A549 (cell line): ENCODE measurements around the gene F8. TPM values are rescaled to one million over a fixed set of nuclear protein-coding genes. Genes with fewer than 3 reads are reported as not detected.

Experiments used
- ATAC-seq, 2 experiments: fragments of 200-7000 bp in 1 of 2; fragments of >200 bp in 1 of 2; cut with Nextera tagmentation in 1 of 2; cut with Tn5 transposase in 1 of 2; 3 replicates each; pipeline versions ENCODE4 v1.8.0 to v1.9.1; 2018 to 2020; ENCODE audit warnings: mild to moderate bottlenecking in 1 of 2, moderate library complexity in 1 of 2
- CTCF ChIA-PET: fragments of 300-600 bp; sonication (Branson Sonifier 250); formaldehyde crosslinking; extraction: SDS; loops from one replicate; lab custom pipeline; 2021; ENCODE audit warnings: antibody characterized with exemption, inconsistent platforms; lab: Yijun Ruan, JAX
- POLR2A ChIA-PET: fragments of 350-600 bp; formaldehyde crosslinking; extraction: SDS; loops from one replicate; lab custom pipeline; 2021; ENCODE audit warnings: antibody characterized with exemption, inconsistent platforms; lab: Yijun Ruan, JAX
- DNase-seq, 2 experiments: peaks; one replicate each; pipeline versions ENCODE4 v3.0.0 to v3.0.0-alpha.2; 2011 to 2016; ENCODE audit warnings: low read depth in 1 of 2, low spot score in 1 of 2
- FAIRE-seq: peaks from 2 replicates; lab custom pipeline; 2011; peaks lifted over from hg19 to GRCh38; lab: Jason Lieb, UNC
- H3K27ac ChIP-seq, 2 experiments: fragments of >200 bp; sonication (Bioruptor Twin); formaldehyde crosslinking; 3 replicates each; pipeline ENCODE4 v1.5.1; 2016 to 2017
- H3K4me1 ChIP-seq: fragments of >200 bp; sonication (Bioruptor Twin); formaldehyde crosslinking; 3 replicates; pipeline ENCODE4 v1.6.1; 2016
- H3K4me2 ChIP-seq: fragments of >200 bp; sonication (Bioruptor Twin); formaldehyde crosslinking; 3 replicates; pipeline ENCODE4 v1.6.1; 2016
- H3K4me3 ChIP-seq: fragments of >200 bp; sonication (Bioruptor Twin); formaldehyde crosslinking; 3 replicates; pipeline ENCODE4 v1.5.1; 2016
- H3K9me3 ChIP-seq: fragments of >200 bp; sonication (Bioruptor Twin); formaldehyde crosslinking; 3 replicates; pipeline ENCODE4 v1.6.1; 2016
- BHLHE40 ChIP-seq: IDR thresholded peaks from 2 replicates; pipeline ENCODE4 v1.6.1; 2012; ENCODE audit warnings: low read depth, low read length, inconsistent platforms
- CEBPB ChIP-seq, 2 experiments: fragments of >200 bp in 1 of 2; sonication (Bioruptor Twin) in 1 of 2; formaldehyde crosslinking in 1 of 2; IDR thresholded peaks; 2 replicates each; pipeline ENCODE4 v1.6.1; 2012 to 2016
- CHD4 ChIP-seq: fragments of 200-600 bp; sonication (generic); IDR thresholded peaks from 2 replicates; pipeline ENCODE4 v1.6.1; 2016; ENCODE audit warnings: antibody characterized with exemption, mild to moderate bottlenecking, borderline replicate concordance
- EHMT2 ChIP-seq: fragments of 200-600 bp; sonication (generic); IDR thresholded peaks from 2 replicates; pipeline ENCODE4 v1.6.1; 2016; ENCODE audit warnings: antibody characterized with exemption, low read depth, mild to moderate bottlenecking, moderate library complexity
- EP300 ChIP-seq, 2 experiments: fragments of >200 bp; sonication (Bioruptor Twin); formaldehyde crosslinking; IDR thresholded peaks; 2 replicates in 1 of 2; 3 replicates in 1 of 2; pipeline ENCODE4 v1.6.1; 2016 to 2017
- ESRRA ChIP-seq: fragments of 150-350 bp; IDR thresholded peaks from 2 replicates; pipeline ENCODE4 v1.6.1; 2014; ENCODE audit warnings: mild to moderate bottlenecking, low read length, borderline replicate concordance
- HDAC2 ChIP-seq: fragments of 200-600 bp; sonication (generic); IDR thresholded peaks from 2 replicates; pipeline ENCODE4 v1.6.1; 2016
- HEYL ChIP-seq: fragments of 250-450 bp; sonication (Bioruptor Pico); IDR thresholded peaks from 2 replicates; pipeline ENCODE4 v1.8.0; 2021; ENCODE audit warnings: mild to moderate bottlenecking, moderate library complexity
- HOXA7 ChIP-seq: fragments of 250-450 bp; sonication (Bioruptor Pico); IDR thresholded peaks from 2 replicates; pipeline ENCODE4 v1.5.0; 2020; ENCODE audit warnings: mild to moderate bottlenecking, moderate library complexity
- HOXB5 ChIP-seq: fragments of 250-450 bp; sonication (Bioruptor Pico); IDR thresholded peaks from 2 replicates; pipeline ENCODE4 v1.5.0; 2020; ENCODE audit warnings: mild to moderate bottlenecking, moderate library complexity
- JUNB ChIP-seq: fragments of >200 bp; sonication (Bioruptor Twin); formaldehyde crosslinking; IDR thresholded peaks from 2 replicates; pipeline ENCODE4 v1.6.1; 2016
- KDM1A ChIP-seq: fragments of 200-600 bp; sonication (generic); IDR thresholded peaks from 2 replicates; pipeline ENCODE4 v1.6.1; 2016; ENCODE audit warnings: low read depth, mild to moderate bottlenecking
- MAFK ChIP-seq: fragments of 450-650 bp; IDR thresholded peaks from 2 replicates; pipeline ENCODE4 v1.6.1; 2014; ENCODE audit not compliant: partially characterized antibody
- MAZ ChIP-seq: fragments of 150-350 bp; IDR thresholded peaks from 2 replicates; pipeline ENCODE4 v1.6.1; 2014; ENCODE audit warnings: antibody characterized with exemption, low read depth, low read length, borderline replicate concordance
- MYC ChIP-seq: IDR thresholded peaks from 2 replicates; pipeline ENCODE4 v1.6.1; 2012; ENCODE audit warnings: mild to moderate bottlenecking, inconsistent platforms, low read length, improper control_type of control experiment, borderline replicate concordance
- NPAS2 ChIP-seq: fragments of 250-450 bp; sonication (Bioruptor Pico); IDR thresholded peaks from 2 replicates; pipeline ENCODE4 v1.8.0; 2022; ENCODE audit warnings: mild to moderate bottlenecking, moderate library complexity, borderline replicate concordance
- NR3C1 ChIP-seq: fragments of >200 bp; sonication (Bioruptor Twin); formaldehyde crosslinking; IDR thresholded peaks from 3 replicates; pipeline ENCODE4 v1.6.1; 2017
- PHF8 ChIP-seq: fragments of 200-600 bp; sonication (generic); IDR thresholded peaks from 2 replicates; pipeline ENCODE4 v1.6.1; 2016; ENCODE audit warnings: low read depth, mild to moderate bottlenecking, antibody characterized with exemption, moderate library complexity, borderline replicate concordance
- POLR2A ChIP-seq: IDR thresholded peaks from 2 replicates; pipeline ENCODE4 v1.6.1; 2012; ENCODE audit warnings: mild to moderate bottlenecking, low read length
- RAD21 ChIP-seq, 2 experiments: fragments of >200 bp in 1 of 2; sonication (Bioruptor Twin) in 1 of 2; formaldehyde crosslinking in 1 of 2; IDR thresholded peaks in 1 of 2; conservative IDR thresholded peaks in 1 of 2; 2 replicates in 1 of 2; 3 replicates in 1 of 2; pipeline ENCODE4 v1.6.1; 2012 to 2018; ENCODE audit warnings: inconsistent platforms in 1 of 2
- RARB ChIP-seq: fragments of 250-450 bp; sonication (Bioruptor Pico); IDR thresholded peaks from 2 replicates; pipeline ENCODE4 v1.8.0; 2021; ENCODE audit warnings: mild to moderate bottlenecking, moderate library complexity
- RFX5 ChIP-seq: fragments of 450-650 bp; IDR thresholded peaks from 2 replicates; pipeline ENCODE4 v1.7.1; 2014; ENCODE audit warnings: antibody characterized with exemption, mild to moderate bottlenecking, moderate library complexity
- ZFP36 ChIP-seq: fragments of 450-650 bp; IDR thresholded peaks from 2 replicates; pipeline ENCODE4 v1.6.1; 2014; ENCODE audit warnings: borderline replicate concordance; ENCODE audit not compliant: partially characterized antibody
- ZSCAN20 ChIP-seq: fragments of 250-450 bp; sonication (Bioruptor Pico); IDR thresholded peaks from 2 replicates; pipeline ENCODE4 v1.8.0; 2022; ENCODE audit warnings: mild to moderate bottlenecking, moderate library complexity
- WGBS: methylation state at CpG from one replicate; pipeline ENCODE4 v1.1.6; 2017; ENCODE audit errors: missing lambda C conversion rate; 5-methylcytosine and 5-hydroxymethylcytosine counted together
- polyA plus RNA-seq, 4 experiments: library from polyadenylated mRNA; depleted of rRNA in 3 of 4; stranded (reverse); fragments of >200 nt; fragmentation: RNase III in 1 of 4; extraction: RNeasy Plus Mini Kit Qiagen cat#74134 plus additional on column Dnase treatment in 1 of 4; gene quantifications; 2 replicates in 3 of 4; 3 replicates in 1 of 4; pipeline ENCODE4 v1.2.3, GENCODE V29; 2011 to 2017
- TF ChIP-seq, protein P1 (sequence below): fragments of 250-450 bp; sonication (Bioruptor Pico); IDR thresholded peaks from 2 replicates; pipeline ENCODE4 v1.5.0; 2021; ENCODE audit warnings: mild to moderate bottlenecking, moderate library complexity, borderline replicate concordance
- TF ChIP-seq, protein P2 (sequence below): IDR thresholded peaks from 2 replicates; pipeline ENCODE4 v1.6.1; 2012
- TF ChIP-seq, protein P3 (sequence below): IDR thresholded peaks from 2 replicates; pipeline ENCODE4 v1.6.1; 2012; ENCODE audit warnings: low read depth, borderline replicate concordance
- TF ChIP-seq, protein P4 (sequence below): fragments of 200-600 bp; sonication (generic); IDR thresholded peaks from 2 replicates; pipeline ENCODE4 v1.6.1; 2016; ENCODE audit warnings: antibody characterized with exemption, mild to moderate bottlenecking, moderate library complexity
- TF ChIP-seq, protein P5 (sequence below): fragments of >200 bp; sonication (Bioruptor Twin); formaldehyde crosslinking; IDR thresholded peaks from 2 replicates; pipeline ENCODE4 v1.6.1; 2016

F8 gene
- polyA plus RNA-seq, 2 of the 4 experiments (the other 2 are of a cell fraction) = 4.3 to 6.9 TPM

DNA sequence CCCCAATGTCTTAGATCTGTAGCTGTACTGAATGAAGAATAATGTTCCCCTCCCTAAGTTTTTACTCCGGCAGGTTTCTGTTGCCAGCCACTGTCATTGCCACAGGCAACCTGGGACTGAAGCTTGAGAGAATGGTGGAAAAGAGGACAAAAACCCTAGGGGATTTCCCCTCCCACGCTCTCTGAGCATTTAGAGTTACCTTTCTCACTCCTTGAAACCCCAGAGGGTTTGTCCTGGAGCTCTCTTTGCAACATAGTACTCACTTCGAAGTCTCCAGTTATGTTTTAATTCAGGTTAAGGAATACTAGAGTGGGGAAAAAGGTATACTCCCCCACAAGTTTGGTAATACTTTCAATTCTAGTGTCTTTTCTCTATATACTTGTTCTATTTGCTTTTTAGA, 31.5 kb downstream of the F8 start (continued):
- TF ChIP-seq, protein P1, sequence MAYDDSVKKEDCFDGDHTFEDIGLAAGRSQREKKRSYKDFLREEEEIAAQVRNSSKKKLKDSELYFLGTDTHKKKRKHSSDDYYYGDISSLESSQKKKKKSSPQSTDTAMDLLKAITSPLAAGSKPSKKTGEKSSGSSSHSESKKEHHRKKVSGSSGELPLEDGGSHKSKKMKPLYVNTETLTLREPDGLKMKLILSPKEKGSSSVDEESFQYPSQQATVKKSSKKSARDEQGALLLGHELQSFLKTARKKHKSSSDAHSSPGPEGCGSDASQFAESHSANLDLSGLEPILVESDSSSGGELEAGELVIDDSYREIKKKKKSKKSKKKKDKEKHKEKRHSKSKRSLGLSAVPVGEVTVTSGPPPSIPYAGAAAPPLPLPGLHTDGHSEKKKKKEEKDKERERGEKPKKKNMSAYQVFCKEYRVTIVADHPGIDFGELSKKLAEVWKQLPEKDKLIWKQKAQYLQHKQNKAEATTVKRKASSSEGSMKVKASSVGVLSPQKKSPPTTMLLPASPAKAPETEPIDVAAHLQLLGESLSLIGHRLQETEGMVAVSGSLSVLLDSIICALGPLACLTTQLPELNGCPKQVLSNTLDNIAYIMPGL (CRISPR knock-in tag) = no peak
- TF ChIP-seq, protein P2, sequence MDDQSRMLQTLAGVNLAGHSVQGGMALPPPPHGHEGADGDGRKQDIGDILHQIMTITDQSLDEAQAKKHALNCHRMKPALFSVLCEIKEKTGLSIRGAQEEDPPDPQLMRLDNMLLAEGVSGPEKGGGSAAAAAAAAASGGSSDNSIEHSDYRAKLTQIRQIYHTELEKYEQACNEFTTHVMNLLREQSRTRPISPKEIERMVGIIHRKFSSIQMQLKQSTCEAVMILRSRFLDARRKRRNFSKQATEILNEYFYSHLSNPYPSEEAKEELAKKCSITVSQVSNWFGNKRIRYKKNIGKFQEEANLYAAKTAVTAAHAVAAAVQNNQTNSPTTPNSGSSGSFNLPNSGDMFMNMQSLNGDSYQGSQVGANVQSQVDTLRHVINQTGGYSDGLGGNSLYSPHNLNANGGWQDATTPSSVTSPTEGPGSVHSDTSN = no peak
- TF ChIP-seq CEBPB (IDR thresholded peaks at IDR 0.05) = no peak

DNA sequence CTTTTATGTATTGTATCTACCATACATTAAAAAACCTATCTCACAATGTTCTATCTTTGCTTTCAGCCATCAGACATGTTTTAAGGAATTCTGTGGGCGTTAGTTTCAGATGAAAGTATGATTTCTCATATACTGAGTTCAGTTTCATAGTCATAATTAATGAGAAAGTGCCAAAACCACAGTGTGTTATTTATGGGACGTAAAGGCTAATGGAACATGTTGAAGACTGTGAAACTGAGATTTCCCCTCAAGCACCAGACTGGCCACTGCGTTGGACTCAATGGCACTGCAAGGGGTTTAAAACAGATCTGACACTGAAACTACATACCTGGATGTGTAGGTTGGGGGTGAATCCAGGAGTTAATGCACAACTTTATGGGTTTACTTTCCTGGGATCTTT, 32.0 kb downstream of the F8 start:
- ChIA-PET POLR2A (interaction anchor here (1.0 kb wide), 1 partner anchor 36 kb away, joined by 3 read pairs; the partner anchor contains the start of gene FUNDC2), CTCF (interaction anchor here (0.9 to 1.4 kb wide), 2 partner anchors 9 to 66 kb away, joined by 4 to 5 read pairs; no protein-coding TSS in a partner anchor)
- H3K4me3 ChIP-seq = no peak overlapping the region
- TF ChIP-seq CHD4 (no peak), JUNB (no peak), NR3C1 (no peak), HOXA7 (CRISPR knock-in tag) (no peak), MAZ (no peak), POLR2A (no peak), MYC (no peak), EP300 (IDR thresholded peaks at IDR 0.05) (no peak), CEBPB (IDR thresholded peaks at IDR 0.05) (no peak), EHMT2 (no peak), ZFP36 (no peak), HEYL (CRISPR knock-in tag) (no peak), RARB (no peak), ESRRA (no peak), BHLHE40 (no peak), NPAS2 (no peak), HOXB5 (no peak)
- TF ChIP-seq, protein P3, sequence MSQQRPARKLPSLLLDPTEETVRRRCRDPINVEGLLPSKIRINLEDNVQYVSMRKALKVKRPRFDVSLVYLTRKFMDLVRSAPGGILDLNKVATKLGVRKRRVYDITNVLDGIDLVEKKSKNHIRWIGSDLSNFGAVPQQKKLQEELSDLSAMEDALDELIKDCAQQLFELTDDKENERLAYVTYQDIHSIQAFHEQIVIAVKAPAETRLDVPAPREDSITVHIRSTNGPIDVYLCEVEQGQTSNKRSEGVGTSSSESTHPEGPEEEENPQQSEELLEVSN = no peak
- DNase-seq (no peak), ATAC-seq (no peak), FAIRE-seq (peak; percentile 91)
- no peak overlapping the region for H3K4me2 ChIP-seq
- H3K9me3 ChIP-seq = no peaks in the 10 kb centered on the region
- 41% methylated on average over 3 of the region's 3 CpGs for WGBS
- no peak overlapping the region for H3K27ac ChIP-seq
- H3K4me1 ChIP-seq = peaks cover 10% of the 10 kb centered on the region; the same call in 1 of the 3 replicates

DNA sequence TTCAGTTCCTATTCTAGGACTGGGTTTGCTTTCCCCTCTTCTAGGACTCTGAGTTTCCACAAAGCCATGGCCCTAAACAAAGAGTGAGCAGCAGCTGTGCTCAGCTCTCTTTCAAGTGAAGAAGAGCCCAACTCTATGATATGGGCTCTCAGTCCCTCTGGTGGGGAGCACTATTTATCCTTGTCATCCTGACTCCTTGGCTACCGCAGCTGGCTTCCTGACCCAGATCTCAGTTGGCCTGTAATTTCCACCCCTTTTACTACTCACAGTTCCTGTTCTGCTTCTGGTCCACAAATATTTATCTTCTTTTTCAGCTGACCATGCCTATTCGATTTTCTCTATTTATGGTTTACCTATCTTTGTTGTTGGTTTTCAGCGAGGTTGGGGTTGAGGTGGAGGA, 33.8 kb downstream of the F8 start:
- CTCF ChIA-PET = interaction anchor here (0.7 to 1.5 kb wide), 7 partner anchors 9 to 97 kb away, joined by 3 to 6 read pairs (median 4); no protein-coding TSS in a partner anchor
- Histone ChIP-seq H3K9me3 (no peaks in the 10 kb centered on the region), H3K4me3 (no peak overlapping the region), H3K4me1 (peaks cover 10% of the 10 kb centered on the region; the same call in 1 of the 3 replicates), H3K27ac (no peak overlapping the region), H3K4me2 (no peak overlapping the region)
- DNase-seq (no peak), FAIRE-seq (peak; percentile 88), ATAC-seq (no peak)
- WGBS = 61% methylated on average over 3 of the region's 3 CpGs
- POLR2A ChIA-PET = no interaction called here
- TF ChIP-seq PHF8 (no peak), ZSCAN20 (CRISPR knock-in tag) (no peak), KDM1A (no peak), NR3C1 (no peak), HDAC2 (no peak), MAFK (no peak), RAD21 (conservative IDR thresholded peaks at IDR 0.05 in 1 of 2, IDR thresholded peaks at IDR 0.05 in 1 of 2) (no peak), EP300 (IDR thresholded peaks at IDR 0.05) (no peak), NPAS2 (no peak), RFX5 (no peak), CHD4 (no peak)
- TF ChIP-seq, protein P4, sequence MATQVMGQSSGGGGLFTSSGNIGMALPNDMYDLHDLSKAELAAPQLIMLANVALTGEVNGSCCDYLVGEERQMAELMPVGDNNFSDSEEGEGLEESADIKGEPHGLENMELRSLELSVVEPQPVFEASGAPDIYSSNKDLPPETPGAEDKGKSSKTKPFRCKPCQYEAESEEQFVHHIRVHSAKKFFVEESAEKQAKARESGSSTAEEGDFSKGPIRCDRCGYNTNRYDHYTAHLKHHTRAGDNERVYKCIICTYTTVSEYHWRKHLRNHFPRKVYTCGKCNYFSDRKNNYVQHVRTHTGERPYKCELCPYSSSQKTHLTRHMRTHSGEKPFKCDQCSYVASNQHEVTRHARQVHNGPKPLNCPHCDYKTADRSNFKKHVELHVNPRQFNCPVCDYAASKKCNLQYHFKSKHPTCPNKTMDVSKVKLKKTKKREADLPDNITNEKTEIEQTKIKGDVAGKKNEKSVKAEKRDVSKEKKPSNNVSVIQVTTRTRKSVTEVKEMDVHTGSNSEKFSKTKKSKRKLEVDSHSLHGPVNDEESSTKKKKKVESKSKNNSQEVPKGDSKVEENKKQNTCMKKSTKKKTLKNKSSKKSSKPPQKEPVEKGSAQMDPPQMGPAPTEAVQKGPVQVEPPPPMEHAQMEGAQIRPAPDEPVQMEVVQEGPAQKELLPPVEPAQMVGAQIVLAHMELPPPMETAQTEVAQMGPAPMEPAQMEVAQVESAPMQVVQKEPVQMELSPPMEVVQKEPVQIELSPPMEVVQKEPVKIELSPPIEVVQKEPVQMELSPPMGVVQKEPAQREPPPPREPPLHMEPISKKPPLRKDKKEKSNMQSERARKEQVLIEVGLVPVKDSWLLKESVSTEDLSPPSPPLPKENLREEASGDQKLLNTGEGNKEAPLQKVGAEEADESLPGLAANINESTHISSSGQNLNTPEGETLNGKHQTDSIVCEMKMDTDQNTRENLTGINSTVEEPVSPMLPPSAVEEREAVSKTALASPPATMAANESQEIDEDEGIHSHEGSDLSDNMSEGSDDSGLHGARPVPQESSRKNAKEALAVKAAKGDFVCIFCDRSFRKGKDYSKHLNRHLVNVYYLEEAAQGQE = no peak
- TF ChIP-seq, protein P2 = no peak
- TF ChIP-seq, protein P5, sequence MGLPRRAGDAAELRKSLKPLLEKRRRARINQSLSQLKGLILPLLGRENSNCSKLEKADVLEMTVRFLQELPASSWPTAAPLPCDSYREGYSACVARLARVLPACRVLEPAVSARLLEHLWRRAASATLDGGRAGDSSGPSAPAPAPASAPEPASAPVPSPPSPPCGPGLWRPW = no peak
